NT2/D1 (cell line): Measurements from ENCODE around the gene ZBTB49.

Experiments used
- DNase-seq: peaks from one replicate; pipeline ENCODE4 v3.0.0-alpha.2; 2011; ENCODE audit warnings: low read depth, low spot score
- H3K27me3 ChIP-seq: 2 replicates; pipeline ENCODE4 v1.6.0; 2011; ENCODE audit warnings: mild to moderate bottlenecking; ENCODE audit not compliant: insufficient read length, insufficient read depth
- H3K36me3 ChIP-seq: 2 replicates; pipeline ENCODE4 v1.6.1; 2011; ENCODE audit warnings: mild to moderate bottlenecking, low read length, mixed read lengths; ENCODE audit not compliant: insufficient read depth, insufficient read length
- H3K4me1 ChIP-seq: 2 replicates; pipeline ENCODE4 v1.5.1; 2011; ENCODE audit not compliant: insufficient read depth, insufficient read length
- H3K4me3 ChIP-seq: 2 replicates; pipeline ENCODE4 v1.5.1; 2011; ENCODE audit warnings: low read depth; ENCODE audit not compliant: insufficient read length
- H3K9ac ChIP-seq: 2 replicates; pipeline ENCODE4 v1.6.0; 2011; ENCODE audit warnings: low read depth; ENCODE audit not compliant: insufficient read length
- H3K9me3 ChIP-seq: 2 replicates; pipeline ENCODE4 v1.5.1; 2011; ENCODE audit warnings: mild to moderate bottlenecking, low read length; ENCODE audit not compliant: insufficient read depth
- SUZ12 ChIP-seq: IDR thresholded peaks from 2 replicates; pipeline ENCODE4 v1.6.1; 2011; ENCODE audit not compliant: insufficient read length, insufficient read depth; ENCODE audit errors: extremely low read depth
- YY1 ChIP-seq: IDR thresholded peaks from 2 replicates; pipeline ENCODE4 v1.6.1; 2011; ENCODE audit not compliant: insufficient read length, insufficient read depth
- ZNF274 ChIP-seq: IDR thresholded peaks from 2 replicates; pipeline ENCODE4 v1.6.1; 2011; ENCODE audit warnings: mild to moderate bottlenecking, low read depth, low read length

ZBTB49 gene

GRCh38 chr4:4267981-4268380, 22.1 kb upstream of the ZBTB49 start:
- Histone ChIP-seq H3K27me3 (no peaks in the 10 kb centered on the region), H3K9me3 (peaks cover 8% of the 10 kb centered on the region; the same call in 1 of the 2 replicates), H3K4me1 (no peaks in the 10 kb centered on the region), H3K4me3 (no peak overlapping the region), H3K9ac (no peak overlapping the region), H3K36me3 (peaks cover 58% of the 10 kb centered on the region)
- TF ChIP-seq YY1 = no peak
- no peak for TF ChIP-seq ZNF274
- TF ChIP-seq SUZ12 = no peak
- DNase-seq = no peak

- peaks cover 66% of the 10 kb centered on the region for H3K36me3 ChIP-seq
Measured at GRCh38 chr4:4268776-4269175, 21.3 kb upstream of the ZBTB49 start.

GRCh38 chr4:4269331-4269731, 20.7 kb upstream of the ZBTB49 start:
- H3K36me3 ChIP-seq = peaks cover 71% of the 10 kb centered on the region
- no peak overlapping the region for H3K9ac ChIP-seq
- TF ChIP-seq YY1 (no peak), ZNF274 (no peak), SUZ12 (no peak)
- no peaks in the 10 kb centered on the region for H3K27me3 ChIP-seq
- H3K4me1 ChIP-seq = no peaks in the 10 kb centered on the region
- no peak for DNase-seq
- H3K4me3 ChIP-seq = no peak overlapping the region
- H3K9me3 ChIP-seq = peaks cover 8% of the 10 kb centered on the region; the same call in 1 of the 2 replicates

More at GRCh38 chr4:4268776-4269175, 21.3 kb upstream of the ZBTB49 start:
- H3K9ac ChIP-seq = no peak overlapping the region
- H3K27me3 ChIP-seq = no peaks in the 10 kb centered on the region
- peaks cover 8% of the 10 kb centered on the region; the same call in 1 of the 2 replicates for H3K9me3 ChIP-seq
- H3K4me1 ChIP-seq = no peaks in the 10 kb centered on the region
- DNase-seq = no peak
- H3K4me3 ChIP-seq = no peak overlapping the region
- no peak for TF ChIP-seq YY1
- no peak for TF ChIP-seq ZNF274
- TF ChIP-seq SUZ12 = no peak

- Histone ChIP-seq H3K27me3 (no peaks in the 10 kb centered on the region), H3K4me3 (no peak overlapping the region), H3K9ac (no peak overlapping the region), H3K9me3 (peaks cover 8% of the 10 kb centered on the region; the same call in 1 of the 2 replicates), H3K4me1 (no peaks in the 10 kb centered on the region), H3K36me3 (peaks cover 76% of the 10 kb centered on the region)
- TF ChIP-seq ZNF274 (no peak), YY1 (no peak), SUZ12 (no peak)
- DNase-seq = no peak
Measured at GRCh38 chr4:4269856-4270255, 20.2 kb upstream of the ZBTB49 start.

- Histone ChIP-seq H3K36me3 (peaks cover 83% of the 10 kb centered on the region), H3K4me3 (no peak overlapping the region), H3K9ac (no peak overlapping the region), H3K9me3 (peaks cover 6% of the 10 kb centered on the region; the same call in 1 of the 2 replicates), H3K27me3 (no peaks in the 10 kb centered on the region), H3K4me1 (no peaks in the 10 kb centered on the region)
- no peak for TF ChIP-seq SUZ12
- TF ChIP-seq YY1 = no peak
- TF ChIP-seq ZNF274 = no peak
- DNase-seq = no peak
Measured at GRCh38 chr4:4270529-4270928, 19.5 kb upstream of the ZBTB49 start.

- Histone ChIP-seq H3K9ac (no peak overlapping the region), H3K4me3 (no peak overlapping the region), H3K36me3 (peaks cover 91% of the 10 kb centered on the region), H3K9me3 (no peaks in the 10 kb centered on the region), H3K4me1 (no peaks in the 10 kb centered on the region), H3K27me3 (no peaks in the 10 kb centered on the region)
- TF ChIP-seq SUZ12 (no peak), YY1 (no peak), ZNF274 (no peak)
- no peak for DNase-seq
Measured at GRCh38 chr4:4271912-4272311, 18.1 kb upstream of the ZBTB49 start.

- H3K9me3 ChIP-seq = no peaks in the 10 kb centered on the region
- no peak for DNase-seq
- no peak overlapping the region for H3K4me3 ChIP-seq
- peaks cover 93% of the 10 kb centered on the region for H3K36me3 ChIP-seq
- H3K27me3 ChIP-seq = no peaks in the 10 kb centered on the region
- H3K4me1 ChIP-seq = no peaks in the 10 kb centered on the region
- no peak overlapping the region for H3K9ac ChIP-seq
- TF ChIP-seq YY1 = no peak
- no peak for TF ChIP-seq ZNF274
- no peak for TF ChIP-seq SUZ12
Measured at GRCh38 chr4:4274226-4274625, 15.8 kb upstream of the ZBTB49 start.

GRCh38 chr4:4277531-4277930, 12.5 kb upstream of the ZBTB49 start:
- Histone ChIP-seq H3K4me1 (no peaks in the 10 kb centered on the region), H3K36me3 (peaks cover 93% of the 10 kb centered on the region), H3K9me3 (no peaks in the 10 kb centered on the region), H3K4me3 (no peak overlapping the region), H3K9ac (no peak overlapping the region), H3K27me3 (no peaks in the 10 kb centered on the region)
- DNase-seq = no peak
- TF ChIP-seq ZNF274 (no peak), SUZ12 (no peak), YY1 (no peak)
